HEK293 (cell line): ENCODE data around the gene PYCARD.

ENCODE experiments used
- CTCF ChIA-PET: fragments of 350-600 bp; formaldehyde crosslinking; extraction: SDS; loops from one replicate; lab custom pipeline; 2021; ENCODE audit warnings: antibody characterized with exemption; lab: Yijun Ruan, JAX
- POLR2A ChIA-PET: fragments of 300-600 bp; formaldehyde crosslinking; extraction: SDS; loops from one replicate; lab custom pipeline; 2020; ENCODE audit warnings: antibody characterized with exemption, inconsistent platforms; lab: Yijun Ruan, JAX
- H3K27ac ChIP-seq: fragments of 200-500 bp; sonication (Bioruptor generic); 2 replicates; pipeline ENCODE4 v1.5.1; 2014; ENCODE audit warnings: low read depth, low read length, control low read depth, inconsistent platforms; ENCODE audit errors: extremely low read depth
- H3K36me3 ChIP-seq, 2 experiments: fragments of 200-500 bp in 1 of 2; sonication (Bioruptor generic) in 1 of 2; 1 replicate in 1 of 2; 2 replicates in 1 of 2; pipeline ENCODE4 v1.5.1; 2014 to 2017; ENCODE audit warnings: inconsistent platforms in 2 of 2, low read length in 2 of 2; ENCODE audit not compliant: control insufficient read depth in 2 of 2, insufficient read depth in 1 of 2
- H3K4me1 ChIP-seq: fragments of 200-500 bp; sonication (Bioruptor generic); 2 replicates; pipeline ENCODE4 v1.5.1; 2014; ENCODE audit warnings: mild to moderate bottlenecking, low read length, inconsistent platforms; ENCODE audit not compliant: control insufficient read depth, insufficient read depth
- H3K4me3 ChIP-seq: 2 replicates; pipeline ENCODE4 v1.5.1; 2011; ENCODE audit warnings: low read depth, mild to moderate bottlenecking, control low read depth, low read length, moderate library complexity
- H3K9me3 ChIP-seq: fragments of 200-500 bp; sonication (Bioruptor generic); 2 replicates; pipeline ENCODE4 v1.5.1; 2014; ENCODE audit warnings: low read depth, low read length, inconsistent platforms; ENCODE audit not compliant: control insufficient read depth, insufficient read depth
- EGR2 ChIP-seq: fragments of 450-650 bp; formaldehyde crosslinking; IDR thresholded peaks from 2 replicates; pipeline ENCODE4 v1.5.1; 2016; ENCODE audit warnings: low read depth, missing biosample characterization, missing genetic modification characterization
- KLF1 ChIP-seq: fragments of 450-650 bp; formaldehyde crosslinking; IDR thresholded peaks from 2 replicates; pipeline ENCODE4 v1.5.1; 2016; ENCODE audit warnings: missing biosample characterization, missing genetic modification characterization
- KLF10 ChIP-seq: fragments of 450-650 bp; IDR thresholded peaks from 2 replicates; pipeline ENCODE4 v1.5.1; 2018; ENCODE audit warnings: missing biosample characterization, mild to moderate bottlenecking, missing genetic modification characterization
- RBAK ChIP-seq: fragments of 450-650 bp; formaldehyde crosslinking; IDR thresholded peaks from 2 replicates; pipeline ENCODE4 v1.5.1; 2016; ENCODE audit warnings: missing biosample characterization, missing genetic modification characterization
- TRIM28 ChIP-seq: IDR thresholded peaks from 2 replicates; pipeline ENCODE4 v1.6.1; 2011; ENCODE audit warnings: low read length, control low read depth, borderline replicate concordance
- ZBTB17 ChIP-seq: fragments of 450-650 bp; formaldehyde crosslinking; IDR thresholded peaks from 2 replicates; pipeline ENCODE4 v1.5.1; 2016; ENCODE audit warnings: missing biosample characterization, missing genetic modification characterization
- ZEB2 ChIP-seq: fragments of 450-650 bp; formaldehyde crosslinking; IDR thresholded peaks from 2 replicates; pipeline ENCODE4 v1.5.1; 2016; ENCODE audit warnings: missing biosample characterization, missing genetic modification characterization
- ZFHX2 ChIP-seq: fragments of 450-650 bp; formaldehyde crosslinking; conservative IDR thresholded peaks from 2 replicates; pipeline ENCODE4 v1.5.1; 2016; ENCODE audit warnings: missing biosample characterization, missing genetic modification characterization
- ZFP69B ChIP-seq: fragments of 450-650 bp; formaldehyde crosslinking; IDR thresholded peaks from 2 replicates; pipeline ENCODE4 v1.5.1; 2016; ENCODE audit warnings: missing biosample characterization, missing genetic modification characterization
- ZNF121 ChIP-seq: fragments of 450-650 bp; formaldehyde crosslinking; IDR thresholded peaks from 2 replicates; pipeline ENCODE4 v1.5.1; 2016; ENCODE audit warnings: missing biosample characterization, missing genetic modification characterization
- ZNF2 ChIP-seq: fragments of 450-650 bp; formaldehyde crosslinking; IDR thresholded peaks from 2 replicates; pipeline ENCODE4 v1.5.1; 2016; ENCODE audit warnings: missing biosample characterization, missing genetic modification characterization
- ZNF266 ChIP-seq: fragments of 450-650 bp; formaldehyde crosslinking; IDR thresholded peaks from 2 replicates; pipeline ENCODE4 v1.5.1; 2016; ENCODE audit warnings: missing biosample characterization, missing genetic modification characterization, low read depth
- ZNF335 ChIP-seq: fragments of 450-650 bp; formaldehyde crosslinking; conservative IDR thresholded peaks from 2 replicates; pipeline ENCODE4 v1.5.1; 2016; ENCODE audit warnings: missing biosample characterization, missing genetic modification characterization
- ZNF473 ChIP-seq: fragments of 450-650 bp; formaldehyde crosslinking; IDR thresholded peaks from 2 replicates; pipeline ENCODE4 v1.5.1; 2017; ENCODE audit warnings: missing biosample characterization, missing genetic modification characterization
- ZNF530 ChIP-seq: fragments of 450-650 bp; formaldehyde crosslinking; IDR thresholded peaks from 2 replicates; pipeline ENCODE4 v1.5.1; 2016; ENCODE audit warnings: low read depth, missing biosample characterization, missing genetic modification characterization
- ZNF555 ChIP-seq: fragments of 450-650 bp; formaldehyde crosslinking; conservative IDR thresholded peaks from 2 replicates; pipeline ENCODE4 v1.5.1; 2017; ENCODE audit warnings: missing biosample characterization, mild to moderate bottlenecking, missing genetic modification characterization, inconsistent platforms
- ZNF677 ChIP-seq: fragments of 450-650 bp; IDR thresholded peaks from 2 replicates; pipeline ENCODE4 v1.5.0; 2018; ENCODE audit warnings: missing biosample characterization, mild to moderate bottlenecking, missing genetic modification characterization, moderate library complexity
- TF ChIP-seq, protein P1 (sequence below): fragments of 450-650 bp; formaldehyde crosslinking; IDR thresholded peaks from 2 replicates; pipeline ENCODE4 v1.5.1; 2016; ENCODE audit warnings: missing biosample characterization, missing genetic modification characterization
- TF ChIP-seq, protein P2 (sequence below): fragments of 450-650 bp; formaldehyde crosslinking; IDR thresholded peaks from 2 replicates; pipeline ENCODE4 v1.5.1; 2016; ENCODE audit warnings: missing biosample characterization, missing genetic modification characterization
- TF ChIP-seq, protein P3 (sequence below): fragments of 450-650 bp; formaldehyde crosslinking; IDR thresholded peaks from 2 replicates; pipeline ENCODE4 v1.5.1; 2016; ENCODE audit warnings: missing biosample characterization, missing genetic modification characterization
- TF ChIP-seq, protein P4 (sequence below): fragments of 450-650 bp; formaldehyde crosslinking; IDR thresholded peaks from 2 replicates; pipeline ENCODE4 v1.5.1; 2016; ENCODE audit warnings: missing biosample characterization, missing genetic modification characterization

Gene PYCARD

GRCh38 chr16:31204871-31205666, 2.5 kb upstream of the PYCARD start:
- H3K27ac ChIP-seq = no peak overlapping the region
- TF ChIP-seq ZNF677 (tag by site-specific recombination) (no peak), ZBTB17 (tag by site-specific recombination) (0 out of 2 replicates have a peak, but pooled peaks have one; percentile 24), ZNF530 (no peak), KLF10 (no peak), RBAK (tag by site-specific recombination) (no peak), ZNF121 (tag by site-specific recombination) (peak; percentile 65; the same call in 1 of the 2 replicates), ZFHX2 (tag by site-specific recombination) (no peak), ZNF473 (tag by site-specific recombination) (no peak), ZFP69B (no peak), ZNF335 (tag by site-specific recombination) (no peak)
- TF ChIP-seq, protein P1, sequence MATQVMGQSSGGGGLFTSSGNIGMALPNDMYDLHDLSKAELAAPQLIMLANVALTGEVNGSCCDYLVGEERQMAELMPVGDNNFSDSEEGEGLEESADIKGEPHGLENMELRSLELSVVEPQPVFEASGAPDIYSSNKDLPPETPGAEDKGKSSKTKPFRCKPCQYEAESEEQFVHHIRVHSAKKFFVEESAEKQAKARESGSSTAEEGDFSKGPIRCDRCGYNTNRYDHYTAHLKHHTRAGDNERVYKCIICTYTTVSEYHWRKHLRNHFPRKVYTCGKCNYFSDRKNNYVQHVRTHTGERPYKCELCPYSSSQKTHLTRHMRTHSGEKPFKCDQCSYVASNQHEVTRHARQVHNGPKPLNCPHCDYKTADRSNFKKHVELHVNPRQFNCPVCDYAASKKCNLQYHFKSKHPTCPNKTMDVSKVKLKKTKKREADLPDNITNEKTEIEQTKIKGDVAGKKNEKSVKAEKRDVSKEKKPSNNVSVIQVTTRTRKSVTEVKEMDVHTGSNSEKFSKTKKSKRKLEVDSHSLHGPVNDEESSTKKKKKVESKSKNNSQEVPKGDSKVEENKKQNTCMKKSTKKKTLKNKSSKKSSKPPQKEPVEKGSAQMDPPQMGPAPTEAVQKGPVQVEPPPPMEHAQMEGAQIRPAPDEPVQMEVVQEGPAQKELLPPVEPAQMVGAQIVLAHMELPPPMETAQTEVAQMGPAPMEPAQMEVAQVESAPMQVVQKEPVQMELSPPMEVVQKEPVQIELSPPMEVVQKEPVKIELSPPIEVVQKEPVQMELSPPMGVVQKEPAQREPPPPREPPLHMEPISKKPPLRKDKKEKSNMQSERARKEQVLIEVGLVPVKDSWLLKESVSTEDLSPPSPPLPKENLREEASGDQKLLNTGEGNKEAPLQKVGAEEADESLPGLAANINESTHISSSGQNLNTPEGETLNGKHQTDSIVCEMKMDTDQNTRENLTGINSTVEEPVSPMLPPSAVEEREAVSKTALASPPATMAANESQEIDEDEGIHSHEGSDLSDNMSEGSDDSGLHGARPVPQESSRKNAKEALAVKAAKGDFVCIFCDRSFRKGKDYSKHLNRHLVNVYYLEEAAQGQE = no peak
- no peaks in the 10 kb centered on the region for H3K4me1 ChIP-seq
- H3K36me3 ChIP-seq = peaks cover 0 to 4% of the 10 kb centered on the region in 2 experiments; a peak in 1 of 3 replicates
- ChIA-PET CTCF (no interaction called here), POLR2A (interaction anchor here (0.6 kb wide), 1 partner anchor 222 kb away, joined by 4 read pairs; no protein-coding TSS in a partner anchor)
- H3K9me3 ChIP-seq = no peaks in the 10 kb centered on the region
- no peak overlapping the region for H3K4me3 ChIP-seq

GRCh38 chr16:31201582-31202413, 762 bp downstream of the PYCARD start:
- Histone ChIP-seq H3K4me3 (no peak overlapping the region), H3K9me3 (no peaks in the 10 kb centered on the region), H3K27ac (no peak overlapping the region), H3K4me1 (no peaks in the 10 kb centered on the region), H3K36me3 (peaks cover 1 to 24% of the 10 kb centered on the region in 2 experiments; a peak in 2 of 3 replicates)
- ChIA-PET POLR2A (interaction anchor here (0.5 to 2.2 kb wide), 9 partner anchors 10 to 85 kb away, joined by 3 to 10 read pairs (median 4); partner anchors contain the start of gene FUS), CTCF (interaction anchor here (0.5 kb wide), 1 partner anchor 176 kb away, joined by 3 read pairs; no protein-coding TSS in a partner anchor)
- TF ChIP-seq TRIM28 (no peak), KLF1 (tag by site-specific recombination) (peak; percentile 97), ZEB2 (tag by site-specific recombination) (no peak), ZNF266 (tag by site-specific recombination) (no peak), ZNF555 (tag by site-specific recombination) (no peak), ZNF2 (tag by site-specific recombination) (0 out of 2 replicates have a peak, but pooled peaks have one; percentile 25), EGR2 (0 out of 2 replicates have a peak, but pooled peaks have one; percentile 34), ZFHX2 (tag by site-specific recombination) (peak; percentile 39; the same call in 1 of the 2 replicates)
- TF ChIP-seq, protein P2, sequence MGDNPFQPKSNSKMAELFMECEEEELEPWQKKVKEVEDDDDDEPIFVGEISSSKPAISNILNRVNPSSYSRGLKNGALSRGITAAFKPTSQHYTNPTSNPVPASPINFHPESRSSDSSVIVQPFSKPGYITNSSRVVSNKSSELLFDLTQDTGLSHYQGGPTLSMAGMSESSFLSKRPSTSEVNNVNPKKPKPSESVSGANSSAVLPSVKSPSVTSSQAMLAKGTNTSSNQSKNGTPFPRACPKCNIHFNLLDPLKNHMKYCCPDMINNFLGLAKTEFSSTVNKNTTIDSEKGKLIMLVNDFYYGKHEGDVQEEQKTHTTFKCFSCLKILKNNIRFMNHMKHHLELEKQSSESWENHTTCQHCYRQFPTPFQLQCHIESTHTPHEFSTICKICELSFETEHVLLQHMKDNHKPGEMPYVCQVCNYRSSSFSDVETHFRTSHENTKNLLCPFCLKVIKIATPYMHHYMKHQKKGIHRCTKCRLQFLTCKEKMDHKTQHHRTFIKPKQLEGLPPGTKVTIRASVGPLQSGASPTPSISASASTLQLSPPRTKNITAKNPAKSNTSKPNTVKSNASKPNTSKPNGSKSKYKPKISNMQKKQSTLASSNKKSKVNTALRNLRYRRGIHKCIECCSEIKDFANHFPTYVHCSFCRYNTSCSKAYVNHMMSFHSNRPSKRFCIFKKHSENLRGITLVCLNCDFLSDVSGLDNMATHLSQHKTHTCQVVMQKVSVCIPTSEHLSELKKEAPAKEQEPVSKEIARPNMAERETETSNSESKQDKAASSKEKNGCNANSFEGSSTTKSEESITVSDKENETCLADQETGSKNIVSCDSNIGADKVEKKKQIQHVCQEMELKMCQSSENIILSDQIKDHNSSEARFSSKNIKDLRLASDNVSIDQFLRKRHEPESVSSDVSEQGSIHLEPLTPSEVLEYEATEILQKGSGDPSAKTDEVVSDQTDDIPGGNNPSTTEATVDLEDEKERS (tag by site-specific recombination) = no peak
- TF ChIP-seq, protein P3, sequence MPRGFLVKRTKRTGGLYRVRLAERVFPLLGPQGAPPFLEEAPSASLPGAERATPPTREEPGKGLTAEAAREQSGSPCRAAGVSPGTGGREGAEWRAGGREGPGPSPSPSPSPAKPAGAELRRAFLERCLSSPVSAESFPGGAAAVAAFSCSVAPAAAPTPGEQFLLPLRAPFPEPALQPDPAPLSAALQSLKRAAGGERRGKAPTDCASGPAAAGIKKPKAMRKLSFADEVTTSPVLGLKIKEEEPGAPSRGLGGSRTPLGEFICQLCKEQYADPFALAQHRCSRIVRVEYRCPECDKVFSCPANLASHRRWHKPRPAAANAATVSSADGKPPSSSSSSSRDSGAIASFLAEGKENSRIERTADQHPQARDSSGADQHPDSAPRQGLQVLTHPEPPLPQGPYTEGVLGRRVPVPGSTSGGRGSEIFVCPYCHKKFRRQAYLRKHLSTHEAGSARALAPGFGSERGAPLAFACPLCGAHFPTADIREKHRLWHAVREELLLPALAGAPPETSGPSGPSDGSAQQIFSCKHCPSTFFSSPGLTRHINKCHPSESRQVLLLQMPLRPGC = no peak
- TF ChIP-seq, protein P4, sequence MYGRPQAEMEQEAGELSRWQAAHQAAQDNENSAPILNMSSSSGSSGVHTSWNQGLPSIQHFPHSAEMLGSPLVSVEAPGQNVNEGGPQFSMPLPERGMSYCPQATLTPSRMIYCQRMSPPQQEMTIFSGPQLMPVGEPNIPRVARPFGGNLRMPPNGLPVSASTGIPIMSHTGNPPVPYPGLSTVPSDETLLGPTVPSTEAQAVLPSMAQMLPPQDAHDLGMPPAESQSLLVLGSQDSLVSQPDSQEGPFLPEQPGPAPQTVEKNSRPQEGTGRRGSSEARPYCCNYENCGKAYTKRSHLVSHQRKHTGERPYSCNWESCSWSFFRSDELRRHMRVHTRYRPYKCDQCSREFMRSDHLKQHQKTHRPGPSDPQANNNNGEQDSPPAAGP = 0 out of 2 replicates have a peak, but pooled peaks have one; percentile 28
